NCI-H2107 treated with DMSO at 0.1 percent for 48 hours (cell line): Measurements from ENCODE around the gene GPR176.
"Not testable (repeated sequence)": the region's sequence is repeated elsewhere in the genome, so short reads cannot be mapped to it uniquely, and the experiment has no call there.

Source experiments
- DNase-seq: peaks from one replicate; lab custom pipeline; 2025; ENCODE audit not compliant: unreplicated experiment; lab: John Stamatoyannopoulos, UW

GPR176 gene

GRCh38 chr15:39814489-39814888 is 105.6 kb downstream of the GPR176 start:
- no peak for DNase-seq

- DNase-seq: not testable (repeated sequence)
Observed at GRCh38 chr15:39812651-39813050, 107.4 kb downstream of the GPR176 start.

GRCh38 chr15:39808909-39809308 is 111.2 kb downstream of the GPR176 start:
- no peak for DNase-seq

GRCh38 chr15:39807791-39808190 is 112.3 kb downstream of the GPR176 start:
- no peak for DNase-seq

- DNase-seq: no peak
Observed at GRCh38 chr15:39804026-39804425, 116.0 kb downstream of the GPR176 start.

- DNase-seq: no peak
Observed at GRCh38 chr15:39803016-39803415, 117.0 kb downstream of the GPR176 start.

- DNase-seq: no peak
Observed at GRCh38 chr15:39801641-39802309, 118.3 kb downstream of the GPR176 start.

- no peak for DNase-seq
Observed at GRCh38 chr15:39799552-39800011, 120.5 kb downstream of the GPR176 start.

- DNase-seq: no peak
Observed at GRCh38 chr15:39798382-39798781, 121.7 kb downstream of the GPR176 start.

- DNase-seq: no peak
Observed at GRCh38 chr15:39797407-39797806, 122.7 kb downstream of the GPR176 start.

GRCh38 chr15:39796601-39797000 is 123.5 kb downstream of the GPR176 start:
- no peak for DNase-seq

GRCh38 chr15:39795486-39795885 is 124.6 kb downstream of the GPR176 start:
- DNase-seq: no peak

- no peak for DNase-seq
Observed at GRCh38 chr15:39794954-39795353, 125.1 kb downstream of the GPR176 start.

GRCh38 chr15:39793923-39794322 is 126.1 kb downstream of the GPR176 start:
- DNase-seq: no peak

GRCh38 chr15:39792844-39793335 is 127.2 kb downstream of the GPR176 start:
- no peak for DNase-seq

- no peak for DNase-seq
Observed at GRCh38 chr15:39792025-39792843, 127.8 kb downstream of the GPR176 start.

- no peak for DNase-seq
Observed at GRCh38 chr15:39789736-39790135, 130.3 kb downstream of the GPR176 start.

- no peak for DNase-seq
Observed at GRCh38 chr15:39788800-39789565, 131.1 kb downstream of the GPR176 start.

GRCh38 chr15:39788108-39788507 is 132.0 kb downstream of the GPR176 start:
- DNase-seq: no peak

- DNase-seq: no peak
Observed at GRCh38 chr15:39787479-39787878, 132.6 kb downstream of the GPR176 start.

GRCh38 chr15:39786447-39787056 is 133.5 kb downstream of the GPR176 start:
- peak; percentile 40 for DNase-seq
